ENCODE measurements around the gene PIK3R4. TPM values are rescaled to one million over a fixed set of nuclear protein-coding genes. Genes with fewer than 3 reads are reported as not detected.
A peak's percentile ranks its signal among the peaks of the same experiment; 100 is the strongest.

PIK3R4 gene
- total and polyA plus RNA-seq, 9 donors = 17.3 to 35.2 (median 27.9) TPM

DNA sequence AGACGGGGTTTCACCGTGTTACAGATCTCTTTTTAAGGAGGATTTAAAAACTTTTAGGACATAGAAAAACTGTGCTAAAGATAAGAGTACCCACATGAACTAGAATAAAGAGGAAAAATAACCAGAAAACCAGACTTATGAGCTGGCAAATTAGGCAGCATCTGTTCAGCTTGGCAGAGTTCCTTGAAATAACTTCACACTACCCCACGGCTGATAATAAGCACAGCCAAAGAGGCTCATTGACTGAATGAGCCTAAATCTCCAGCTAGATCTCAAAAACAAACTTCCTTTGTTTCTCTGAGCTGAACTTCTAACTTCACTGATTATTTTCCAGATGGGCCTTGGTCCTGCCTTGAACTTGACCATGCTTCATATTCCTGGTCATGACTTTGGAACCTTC lies 26.7 kb upstream of the PIK3R4 start:
- Histone ChIP-seq H3K27me3 (ENCODE audit: control insufficient read depth, insufficient read depth, low read length) (no peaks in the 10 kb centered on the region), H3K27ac (ENCODE audit: low read length) (no peak overlapping the region), H3K36me3 (ENCODE audit: control insufficient read depth, insufficient read depth, low read length) (no peaks in the 10 kb centered on the region), H3K4me3 (ENCODE audit: low read length) (no peak overlapping the region), H3K4me1 (ENCODE audit: control insufficient read depth, insufficient read depth, low read length) (peaks cover 4% of the 10 kb centered on the region), H3K9me3 (replicated peaks; ENCODE audit: control insufficient read depth, low read depth, low read length) (no peaks in the 10 kb centered on the region)
- WGBS (ENCODE audit: insufficient coverage) = 57% methylated on average over 1 of the region's 3 CpGs
- peak; percentile 75 for DNase-seq

DNA sequence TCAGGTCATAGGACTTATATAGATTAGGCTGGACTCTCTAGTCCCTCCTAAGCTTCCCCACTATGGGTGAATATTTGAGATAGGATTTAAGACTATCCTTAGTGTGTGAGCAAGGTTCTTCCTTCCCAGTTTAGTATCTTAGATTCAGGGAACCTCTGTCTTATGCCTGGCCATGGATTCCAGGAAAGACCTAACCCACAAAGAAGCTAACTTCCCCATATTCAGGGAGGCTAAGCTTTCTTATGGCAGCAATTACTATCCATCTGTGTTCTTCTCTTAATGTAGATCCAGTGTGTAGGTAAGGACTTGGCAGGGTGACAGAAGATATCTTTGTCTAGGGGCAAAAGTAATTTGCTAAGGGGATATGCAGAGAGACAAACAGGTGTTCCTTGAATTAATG lies 25.5 kb upstream of the PIK3R4 start:
- no peaks in the 10 kb centered on the region for H3K27me3 ChIP-seq (ENCODE audit: control insufficient read depth, insufficient read depth, low read length)
- H3K4me1 ChIP-seq (ENCODE audit: control insufficient read depth, insufficient read depth, low read length) = peaks cover 4% of the 10 kb centered on the region
- H3K4me3 ChIP-seq (ENCODE audit: low read length) = no peak overlapping the region
- no peaks in the 10 kb centered on the region for H3K9me3 ChIP-seq (replicated peaks; ENCODE audit: control insufficient read depth, low read depth, low read length)
- no peak overlapping the region for H3K27ac ChIP-seq (ENCODE audit: low read length)
- no peak for DNase-seq
- H3K36me3 ChIP-seq (ENCODE audit: control insufficient read depth, insufficient read depth, low read length) = no peaks in the 10 kb centered on the region

DNA sequence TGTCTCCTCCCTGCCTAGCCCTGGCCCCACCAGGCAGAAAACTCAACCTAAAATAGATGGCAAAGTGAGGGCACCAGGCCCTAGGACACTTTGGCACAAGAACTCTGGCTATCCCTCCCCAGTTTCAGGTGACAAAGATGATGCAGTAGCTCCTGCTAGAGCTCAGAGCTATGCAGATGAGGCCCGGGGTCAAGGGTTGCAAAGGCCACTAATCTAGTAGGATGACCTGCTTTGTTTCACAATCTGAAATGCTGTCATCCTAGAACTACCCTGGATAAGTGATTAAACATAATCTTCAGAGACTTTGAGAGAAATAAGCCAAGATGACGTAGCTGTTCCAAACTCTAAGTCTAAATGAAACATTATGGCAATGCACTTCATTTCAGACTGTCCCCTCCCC lies 24.0 kb upstream of the PIK3R4 start:
- no peaks in the 10 kb centered on the region for H3K27me3 ChIP-seq (ENCODE audit: control insufficient read depth, insufficient read depth, low read length)
- H3K27ac ChIP-seq (ENCODE audit: low read length) = no peak overlapping the region
- H3K9me3 ChIP-seq (replicated peaks; ENCODE audit: control insufficient read depth, low read depth, low read length) = no peaks in the 10 kb centered on the region
- DNase-seq = no peak
- WGBS (ENCODE audit: insufficient coverage) = 57% methylated on average over 1 of the region's 2 CpGs
- H3K4me1 ChIP-seq (ENCODE audit: control insufficient read depth, insufficient read depth, low read length) = peaks cover 4% of the 10 kb centered on the region
- no peaks in the 10 kb centered on the region for H3K36me3 ChIP-seq (ENCODE audit: control insufficient read depth, insufficient read depth, low read length)
- no peak overlapping the region for H3K4me3 ChIP-seq (ENCODE audit: low read length)

DNA sequence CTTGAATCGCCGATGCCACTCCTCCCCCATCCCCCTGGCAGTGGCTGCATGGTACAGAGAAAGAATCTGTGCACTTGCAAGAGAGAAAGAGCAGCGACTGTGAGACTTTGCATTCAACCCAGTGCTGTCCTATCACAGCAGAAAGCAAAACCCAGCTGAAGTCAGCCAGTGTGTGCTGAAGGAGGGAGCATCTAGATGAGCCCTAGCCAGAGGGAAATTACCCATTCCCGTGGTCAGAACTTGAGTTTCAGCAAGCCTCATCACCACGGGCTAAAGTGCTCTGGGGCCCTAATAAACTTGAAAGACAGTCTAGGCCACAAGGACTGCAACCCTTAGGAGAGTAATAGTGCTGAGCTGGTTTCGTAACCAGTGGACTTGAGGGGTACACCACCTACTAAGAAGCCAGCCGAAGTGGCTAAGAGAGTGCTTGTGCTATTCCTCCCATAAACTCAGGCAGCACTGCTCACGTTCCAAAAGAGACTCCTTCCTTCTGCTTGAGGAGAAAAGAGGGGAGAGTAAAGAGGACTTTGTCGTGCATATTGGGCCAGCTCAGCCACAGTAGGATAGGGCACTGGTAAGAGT lies 15.2 kb upstream of the PIK3R4 start:
- H3K27ac ChIP-seq (ENCODE audit: low read length) = no peak overlapping the region
- no peak for DNase-seq
- H3K36me3 ChIP-seq (ENCODE audit: control insufficient read depth, insufficient read depth, low read length) = no peaks in the 10 kb centered on the region
- no peaks in the 10 kb centered on the region for H3K27me3 ChIP-seq (ENCODE audit: control insufficient read depth, insufficient read depth, low read length)
- H3K4me1 ChIP-seq (ENCODE audit: control insufficient read depth, insufficient read depth, low read length) = no peaks in the 10 kb centered on the region
- no peak overlapping the region for H3K4me3 ChIP-seq (ENCODE audit: low read length)
- no peaks in the 10 kb centered on the region for H3K9me3 ChIP-seq (replicated peaks; ENCODE audit: control insufficient read depth, low read depth, low read length)
- WGBS (ENCODE audit: insufficient coverage) = 80% methylated on average over 3 of the region's 9 CpGs

DNA sequence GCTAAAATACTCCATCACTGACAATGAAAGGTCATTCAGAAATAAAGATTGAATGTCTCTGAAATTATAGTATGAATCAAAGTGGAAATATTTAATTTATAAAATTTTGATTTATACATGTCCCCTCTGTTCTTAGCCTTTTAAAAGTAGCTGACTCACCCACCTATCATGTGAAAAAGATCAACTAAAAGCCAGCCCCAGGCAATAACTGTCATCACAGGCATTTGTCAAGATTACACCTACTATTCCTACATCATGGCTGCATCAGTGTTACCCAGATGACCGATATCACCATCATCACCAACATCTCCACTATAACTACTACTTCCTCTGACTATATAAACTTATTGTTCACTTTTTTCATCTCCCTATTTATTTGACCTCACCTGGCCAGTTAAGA lies 14.3 kb upstream of the PIK3R4 start:
- Histone ChIP-seq H3K4me3 (ENCODE audit: low read length) (no peak overlapping the region), H3K4me1 (ENCODE audit: control insufficient read depth, insufficient read depth, low read length) (no peaks in the 10 kb centered on the region), H3K36me3 (ENCODE audit: control insufficient read depth, insufficient read depth, low read length) (no peaks in the 10 kb centered on the region), H3K27me3 (ENCODE audit: control insufficient read depth, insufficient read depth, low read length) (no peaks in the 10 kb centered on the region), H3K9me3 (replicated peaks; ENCODE audit: control insufficient read depth, low read depth, low read length) (no peaks in the 10 kb centered on the region), H3K27ac (ENCODE audit: low read length) (no peak overlapping the region)
- DNase-seq = no peak
- WGBS (ENCODE audit: insufficient coverage) = 60% methylated on average over 1 of the region's 1 CpG

DNA sequence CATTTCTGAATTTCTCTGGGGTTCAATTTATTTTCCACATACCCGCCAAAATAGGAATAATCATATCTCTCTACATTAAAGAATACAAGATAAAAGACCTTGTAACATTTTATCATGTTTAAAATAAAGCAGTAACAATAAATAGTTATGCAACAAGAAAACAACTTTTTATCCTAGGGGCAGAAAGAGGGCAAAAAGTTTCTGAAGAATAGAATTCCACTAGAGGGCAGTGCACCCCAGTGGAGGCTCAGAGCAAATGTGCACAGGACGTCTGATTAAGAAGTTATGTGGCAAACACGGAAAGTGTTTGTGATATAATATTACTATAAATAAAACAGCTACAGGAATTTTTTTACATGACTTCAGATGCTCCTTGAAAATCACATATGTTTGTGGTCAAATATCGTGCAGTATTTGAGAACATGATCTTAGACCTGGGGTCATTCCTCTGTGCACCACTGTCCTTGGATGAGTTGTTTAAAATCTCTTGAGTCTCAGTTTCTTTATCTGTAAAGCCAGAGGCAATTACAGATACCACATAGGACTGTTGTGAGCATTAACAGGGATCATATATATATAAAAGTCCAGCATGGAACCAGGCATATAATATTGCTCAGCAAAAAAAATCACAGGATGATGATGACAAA lies 13.2 kb upstream of the PIK3R4 start:
- no CpG with 5 or more reads among the region's 4 CpGs for WGBS (ENCODE audit: insufficient coverage)
- Histone ChIP-seq H3K36me3 (ENCODE audit: control insufficient read depth, insufficient read depth, low read length) (no peaks in the 10 kb centered on the region), H3K4me1 (ENCODE audit: control insufficient read depth, insufficient read depth, low read length) (no peaks in the 10 kb centered on the region), H3K4me3 (ENCODE audit: low read length) (no peak overlapping the region), H3K9me3 (replicated peaks; ENCODE audit: control insufficient read depth, low read depth, low read length) (no peaks in the 10 kb centered on the region), H3K27me3 (ENCODE audit: control insufficient read depth, insufficient read depth, low read length) (no peaks in the 10 kb centered on the region), H3K27ac (ENCODE audit: low read length) (no peak overlapping the region)
- peak; percentile 68 for DNase-seq

DNA sequence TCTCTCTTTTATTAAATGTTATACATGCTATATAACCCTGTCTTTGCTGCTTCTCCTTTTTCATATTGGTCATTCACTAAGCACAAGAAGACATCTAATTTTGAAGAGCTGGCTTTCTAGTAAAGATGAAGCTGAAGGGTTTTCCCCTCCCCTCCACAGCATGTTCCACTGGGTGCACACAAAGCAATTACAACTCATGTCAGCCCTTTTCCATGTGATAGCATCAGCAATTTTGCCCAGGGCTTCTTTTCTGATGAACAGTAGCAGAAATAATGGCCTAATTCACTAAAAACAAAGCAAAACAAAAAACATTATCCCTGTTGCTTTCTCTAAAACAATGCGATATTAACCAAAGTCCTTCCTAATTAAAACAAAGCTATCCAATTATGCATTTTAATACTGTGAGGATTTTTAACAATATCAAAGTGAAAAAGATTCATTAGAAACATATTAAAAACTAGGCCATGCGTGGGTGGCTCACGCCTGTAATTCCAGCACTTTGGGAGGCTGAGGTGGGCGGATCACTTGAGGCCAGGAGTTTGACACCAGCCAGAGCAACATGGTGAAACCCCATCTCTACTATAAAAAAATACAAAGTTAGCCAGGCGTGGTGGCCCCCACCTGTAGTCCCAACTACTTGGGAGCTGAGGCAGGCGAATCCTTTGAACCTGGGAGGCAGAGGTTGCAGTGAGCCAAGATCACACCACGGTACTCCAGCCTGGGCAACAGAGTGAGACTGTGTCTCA lies 12.2 kb upstream of the PIK3R4 start:
- no peak overlapping the region for H3K4me3 ChIP-seq (ENCODE audit: low read length)
- no peak overlapping the region for H3K27ac ChIP-seq (ENCODE audit: low read length)
- H3K27me3 ChIP-seq (ENCODE audit: control insufficient read depth, insufficient read depth, low read length) = no peaks in the 10 kb centered on the region
- DNase-seq = no peak
- WGBS (ENCODE audit: insufficient coverage) = 60% methylated on average over 1 of the region's 7 CpGs
- no peaks in the 10 kb centered on the region for H3K9me3 ChIP-seq (replicated peaks; ENCODE audit: control insufficient read depth, low read depth, low read length)
- no peaks in the 10 kb centered on the region for H3K4me1 ChIP-seq (ENCODE audit: control insufficient read depth, insufficient read depth, low read length)
- no peaks in the 10 kb centered on the region for H3K36me3 ChIP-seq (ENCODE audit: control insufficient read depth, insufficient read depth, low read length)

DNA sequence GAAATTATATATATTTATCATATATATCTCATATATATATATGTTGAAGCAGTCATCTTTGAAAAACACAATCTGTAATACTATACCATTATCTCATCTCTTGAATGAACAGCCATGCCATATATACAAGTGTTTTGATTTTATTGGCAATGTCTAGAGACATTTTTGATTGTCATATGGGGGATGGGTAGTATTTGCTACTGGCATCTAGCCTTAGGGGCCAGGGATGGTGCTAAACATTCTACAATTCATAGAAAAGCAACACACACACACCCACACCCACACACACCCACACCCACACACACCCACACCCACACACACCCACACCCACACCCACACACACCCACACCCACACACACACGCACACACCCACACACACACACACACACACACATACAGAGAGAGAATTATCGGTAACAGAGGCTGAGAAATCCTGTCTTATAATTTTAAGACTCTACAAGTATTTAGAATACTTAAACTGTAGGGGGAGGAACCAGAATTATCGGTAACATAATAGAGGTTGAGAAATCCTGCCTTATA lies 11.1 kb upstream of the PIK3R4 start:
- Histone ChIP-seq H3K9me3 (replicated peaks; ENCODE audit: control insufficient read depth, low read depth, low read length) (no peaks in the 10 kb centered on the region), H3K27ac (ENCODE audit: low read length) (no peak overlapping the region), H3K27me3 (ENCODE audit: control insufficient read depth, insufficient read depth, low read length) (no peaks in the 10 kb centered on the region), H3K36me3 (ENCODE audit: control insufficient read depth, insufficient read depth, low read length) (no peaks in the 10 kb centered on the region), H3K4me3 (ENCODE audit: low read length) (no peak overlapping the region), H3K4me1 (ENCODE audit: control insufficient read depth, insufficient read depth, low read length) (no peaks in the 10 kb centered on the region)
- no CpG with 5 or more reads among the region's 3 CpGs for WGBS (ENCODE audit: insufficient coverage)
- no peak for DNase-seq

DNA sequence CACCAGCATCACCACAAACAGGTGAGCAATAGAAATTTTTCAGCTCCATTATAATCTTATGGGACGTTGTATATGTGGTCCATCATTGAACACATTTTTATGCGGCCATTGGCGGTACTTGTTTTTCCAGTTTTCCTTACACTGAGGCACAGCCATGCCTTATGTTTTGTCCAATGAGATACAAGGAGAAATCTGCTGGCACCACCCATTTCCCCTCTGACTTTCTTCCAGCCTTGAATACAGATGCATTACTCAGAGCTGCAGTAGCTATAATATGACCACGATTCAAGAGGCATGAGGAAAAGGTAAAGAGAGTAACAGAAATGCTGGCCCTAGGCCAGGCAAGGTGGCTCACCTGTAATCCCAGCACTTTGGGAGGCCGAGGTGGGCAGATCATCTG lies 9.0 kb upstream of the PIK3R4 start:
- no peaks in the 10 kb centered on the region for H3K27me3 ChIP-seq (ENCODE audit: control insufficient read depth, insufficient read depth, low read length)
- no peaks in the 10 kb centered on the region for H3K4me1 ChIP-seq (ENCODE audit: control insufficient read depth, insufficient read depth, low read length)
- H3K9me3 ChIP-seq (replicated peaks; ENCODE audit: control insufficient read depth, low read depth, low read length) = no peaks in the 10 kb centered on the region
- no peaks in the 10 kb centered on the region for H3K36me3 ChIP-seq (ENCODE audit: control insufficient read depth, insufficient read depth, low read length)
- H3K27ac ChIP-seq (ENCODE audit: low read length) = no peak overlapping the region
- H3K4me3 ChIP-seq (ENCODE audit: low read length) = no peak overlapping the region
- DNase-seq = no peak
- 100% methylated on average over 3 of the region's 5 CpGs for WGBS (ENCODE audit: insufficient coverage)

DNA sequence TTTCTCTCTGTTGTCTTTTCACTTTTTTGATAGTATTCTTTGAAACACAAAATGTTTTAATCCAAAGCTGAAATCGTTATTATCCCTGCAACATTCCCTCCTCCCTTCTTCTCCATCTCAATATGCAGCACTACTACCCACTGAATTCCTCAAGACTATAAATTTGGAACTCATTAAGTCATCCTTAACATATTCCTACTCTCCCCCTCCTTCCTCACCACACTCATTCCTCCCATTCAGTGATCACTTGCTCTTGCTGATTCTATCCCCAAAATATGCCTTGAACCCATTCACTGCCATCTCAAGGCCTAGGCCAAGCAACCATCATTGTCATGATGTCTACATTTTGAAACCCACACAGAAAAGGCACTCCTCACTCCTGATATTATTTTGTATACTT lies 2.4 kb upstream of the PIK3R4 start:
- H3K9me3 ChIP-seq (replicated peaks; ENCODE audit: control insufficient read depth, low read depth, low read length) = no peaks in the 10 kb centered on the region
- DNase-seq = peak; percentile 27
- no peaks in the 10 kb centered on the region for H3K27me3 ChIP-seq (ENCODE audit: control insufficient read depth, insufficient read depth, low read length)
- H3K4me1 ChIP-seq (ENCODE audit: control insufficient read depth, insufficient read depth, low read length) = peaks cover 12% of the 10 kb centered on the region
- H3K36me3 ChIP-seq (ENCODE audit: control insufficient read depth, insufficient read depth, low read length) = peaks cover 9% of the 10 kb centered on the region
- H3K27ac ChIP-seq (ENCODE audit: low read length) = no peak overlapping the region
- no peak overlapping the region for H3K4me3 ChIP-seq (ENCODE audit: low read length)
- WGBS (ENCODE audit: insufficient coverage) = 75% methylated on average over 1 of the region's 1 CpG

Measured in muscle of leg (tissue), 11 donors.